Endothelial cell of umbilical vein (primary cell): ENCODE results near the gene MAJIN. TPM values are rescaled to one million over a fixed set of nuclear protein-coding genes. Genes with fewer than 3 reads are reported as not detected.

ENCODE experiments used
- BruUV-seq: library from RNA; stranded (reverse); fragments of 400-500 nt; replicated peaks from 2 replicates; lab custom pipeline; 2021; lab: Mats Ljungman, UMichigan
- CTCF ChIA-PET: fragments of 300-600, 350-600 bp; sonication (Branson Sonifier 250); formaldehyde crosslinking; loops from one replicate; lab custom pipeline; 2021; ENCODE audit warnings: antibody characterized with exemption, inconsistent platforms; lab: Charles Lee
- POLR2A ChIA-PET: fragments of 300-600, 350-600 bp; sonication (Branson Sonifier 250); formaldehyde crosslinking; loops from one replicate; lab custom pipeline; 2021; ENCODE audit warnings: antibody characterized with exemption, inconsistent platforms; lab: Charles Lee
- DNase-seq: peaks from one replicate; pipeline ENCODE4 v3.0.0-alpha.2; 2011; ENCODE audit warnings: low read depth, low spot score
- FAIRE-seq: peaks from 2 replicates; lab custom pipeline; 2011; peaks lifted over from hg19 to GRCh38; lab: Jason Lieb, UNC
- H2AFZ ChIP-seq: 2 replicates; pipeline ENCODE4 v1.6.0; 2012; ENCODE audit warnings: low read depth, low read length, control low read depth, inconsistent platforms
- H3K27ac ChIP-seq: 2 replicates; pipeline ENCODE4 v1.5.1; 2011; ENCODE audit warnings: low read depth, mild to moderate bottlenecking, control low read depth, low read length, moderate library complexity; ENCODE audit not compliant: insufficient read depth
- H3K27me3 ChIP-seq, 2 experiments: 2 replicates each; pipeline versions ENCODE4 v1.6.0 to v1.6.1; 2011; ENCODE audit warnings: low read length in 2 of 2, mixed read lengths in 1 of 2; ENCODE audit not compliant: control insufficient read depth in 2 of 2, insufficient read depth in 2 of 2
- H3K36me3 ChIP-seq, 2 experiments: 2 replicates in 1 of 2; 3 replicates in 1 of 2; pipeline ENCODE4 v1.5.1; 2011; ENCODE audit warnings: low read length in 2 of 2, mild to moderate bottlenecking in 1 of 2, moderate library complexity in 1 of 2; ENCODE audit not compliant: control insufficient read depth in 2 of 2, insufficient read depth in 2 of 2; ENCODE audit errors: extremely low read depth in 1 of 2
- H3K4me1 ChIP-seq: 3 replicates; pipeline ENCODE4 v1.5.1; 2011; ENCODE audit warnings: mild to moderate bottlenecking, low read length; ENCODE audit not compliant: control insufficient read depth, insufficient read depth; ENCODE audit errors: extremely low read depth
- H3K4me2 ChIP-seq: 2 replicates; pipeline ENCODE4 v1.6.1; 2011; ENCODE audit warnings: low read length, control low read depth, mixed read lengths; ENCODE audit not compliant: insufficient read depth
- H3K4me3 ChIP-seq, 3 experiments: fragments of 200-600 bp in 1 of 3; sonication (generic), shearing (Covaris generic) in 1 of 3; replicated peaks in 1 of 3; 2 replicates each; pipeline ENCODE4 v1.5.1; 2011 to 2016; ENCODE audit warnings: control low read depth in 3 of 3, low read length in 3 of 3, mild to moderate bottlenecking in 2 of 3, inconsistent platforms in 1 of 3, low read depth in 1 of 3, moderate library complexity in 1 of 3; ENCODE audit not compliant: insufficient read depth in 1 of 3
- H3K79me2 ChIP-seq: 2 replicates; pipeline ENCODE4 v1.6.0; 2012; ENCODE audit warnings: low read length, inconsistent platforms; ENCODE audit not compliant: control insufficient read depth, insufficient read depth
- H3K9ac ChIP-seq: replicated peaks from 2 replicates; pipeline ENCODE3; 2011; ENCODE audit warnings: low read length, control low read depth; ENCODE audit not compliant: insufficient read depth; ENCODE audit errors: extremely low read depth
- H3K9me1 ChIP-seq: replicated peaks from 3 replicates; pipeline ENCODE4 v1.6.0; 2011; ENCODE audit warnings: mild to moderate bottlenecking, low read length; ENCODE audit not compliant: control insufficient read depth, insufficient read depth; ENCODE audit errors: extremely low read depth
- H3K9me3 ChIP-seq: replicated peaks from 2 replicates; pipeline ENCODE4 v1.5.1; 2012; ENCODE audit warnings: low read length, inconsistent platforms; ENCODE audit not compliant: control insufficient read depth, insufficient read depth
- H4K20me1 ChIP-seq: replicated peaks from 2 replicates; pipeline ENCODE3; 2011; ENCODE audit warnings: mild to moderate bottlenecking, low read length; ENCODE audit not compliant: control insufficient read depth, insufficient read depth; ENCODE audit errors: extremely low read depth
- CTCF ChIP-seq, 2 donors: IDR thresholded peaks; 1 replicate in 1 of 2; 2 replicates in 1 of 2; pipeline ENCODE4 v1.5.1; 2011; ENCODE audit warnings: low read length in 2 of 2, mild to moderate bottlenecking in 2 of 2, moderate library complexity in 2 of 2, control low read depth in 1 of 2, inconsistent platforms in 1 of 2, low read depth in 1 of 2; ENCODE audit not compliant: insufficient read depth in 1 of 2; ENCODE audit errors: extremely low read depth in 1 of 2
- EZH2 ChIP-seq: IDR thresholded peaks from 2 replicates; pipeline ENCODE4 v1.6.1; 2012; ENCODE audit warnings: borderline replicate concordance, low read depth, mild to moderate bottlenecking, moderate library complexity, low read length, inconsistent platforms; ENCODE audit not compliant: severe bottlenecking
- FOS ChIP-seq: IDR thresholded peaks from 2 replicates; pipeline ENCODE4 v1.6.1; 2011; ENCODE audit warnings: mild to moderate bottlenecking, low read length, moderate library complexity, borderline replicate concordance; ENCODE audit not compliant: insufficient read depth
- GATA2 ChIP-seq: IDR thresholded peaks from 2 replicates; pipeline ENCODE4 v1.7.0; 2011; ENCODE audit warnings: low read depth, mild to moderate bottlenecking, moderate library complexity, mixed read lengths, low read length; ENCODE audit not compliant: insufficient read length, insufficient read depth
- JUN ChIP-seq: IDR thresholded peaks from 2 replicates; pipeline ENCODE4 v1.6.1; 2011; ENCODE audit warnings: borderline replicate concordance, low read depth; ENCODE audit not compliant: insufficient read length, insufficient read depth
- MYC ChIP-seq: IDR thresholded peaks from one replicate; pipeline ENCODE4 v1.6.1; 2011; ENCODE audit warnings: mild to moderate bottlenecking, low read depth, low read length
- POLR2A ChIP-seq: IDR thresholded peaks from 2 replicates; pipeline ENCODE4 v1.6.1; 2012; ENCODE audit warnings: low read depth, mild to moderate bottlenecking, control low read depth, low read length
- POLR2AphosphoS5 ChIP-seq: IDR thresholded peaks from 2 replicates; pipeline ENCODE4 v1.6.1; 2012; ENCODE audit warnings: low read depth, mild to moderate bottlenecking, control low read depth, low read length, moderate library complexity; ENCODE audit not compliant: insufficient read depth
- dilution Hi-C: fragments of 300-500 bp; cut with MboI; formaldehyde crosslinking; loops from one replicate; pipeline ENCODE4 v1.15.0; 2019; ENCODE audit warnings: low sequenced_read_pairs; ENCODE audit not compliant: extremely low pct_ligation_motif_present
- intact Hi-C: fragments of 100-400 bp; cut with micrococcal nuclease; formaldehyde crosslinking; loops from one replicate; pipeline ENCODE4 v1.10.0; 2022
- polyA plus RNA-seq, 4 experiments: library from polyadenylated mRNA; depleted of rRNA in 3 of 4; stranded (reverse) in 3 of 4; unstranded in 1 of 4; fragments of >200 nt; gene quantifications; 2 replicates each; pipeline versions ENCODE4 v1.2.1 to v1.2.3, GENCODE V29; 2011 to 2012; ENCODE audit warnings: missing spikeins in 1 of 4
- total RNA-seq: library from RNA; stranded (reverse); gene quantifications from 2 replicates; pipeline ENCODE4 v1.2.3, GENCODE V29; 2021
- TF ChIP-seq, protein P1 (sequence below): IDR thresholded peaks from 2 replicates; pipeline ENCODE4 v1.6.1; 2011; ENCODE audit not compliant: insufficient read depth, insufficient read length

The MAJIN gene
- total and polyA plus RNA-seq, 2 donors (not counting 3 experiments of a cell fraction or from before 2014, with no cell fraction given) = 0.07 TPM; not detected in 1

DNA sequence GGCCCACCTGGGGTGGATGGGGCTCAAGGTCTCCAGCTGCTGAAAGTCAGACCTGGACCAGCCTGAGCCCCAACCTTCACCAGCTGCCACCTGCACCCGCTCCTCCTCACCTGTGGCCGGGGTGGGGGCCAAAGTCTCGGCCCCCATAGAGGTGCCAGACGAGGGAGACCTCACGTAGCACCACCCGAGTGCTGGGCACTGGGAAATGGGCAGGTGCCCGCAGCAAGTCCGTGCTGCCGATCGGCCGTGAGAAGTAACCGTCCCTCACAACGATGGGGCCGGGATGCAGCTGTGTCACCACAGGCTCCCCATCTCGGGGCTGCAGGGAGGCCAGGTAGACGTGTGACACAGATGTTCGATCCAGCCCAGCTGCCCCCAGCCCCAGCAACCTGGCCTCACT lies 71.1 kb downstream of the MAJIN start:
- ChIA-PET POLR2A (no interaction called here), CTCF (interaction anchor here (1.4 kb wide), 1 partner anchor 14 kb away, joined by 3 read pairs; no protein-coding TSS in a partner anchor)
- Histone ChIP-seq H3K36me3 (peaks cover 0 to 43% of the 10 kb centered on the region in 2 experiments), H3K4me1 (no peaks in the 10 kb centered on the region), H3K79me2 (no peaks in the 10 kb centered on the region), H3K9ac (no peak overlapping the region), H3K4me2 (no peak overlapping the region), H3K27me3 (no peaks in the 10 kb centered on the region), H3K9me3 (no peaks in the 10 kb centered on the region), H3K4me3 (no peak overlapping the region), H4K20me1 (no peaks in the 10 kb centered on the region), H3K27ac (no peak overlapping the region), H3K9me1 (no peaks in the 10 kb centered on the region), H2AFZ (no peak overlapping the region)
- DNase-seq = no peak
- no TSS peak for BruUV-seq
- no peak for TF ChIP-seq POLR2AphosphoS5
- TF ChIP-seq EZH2 = no peak
- TF ChIP-seq MYC = no peak
- TF ChIP-seq, protein P1, sequence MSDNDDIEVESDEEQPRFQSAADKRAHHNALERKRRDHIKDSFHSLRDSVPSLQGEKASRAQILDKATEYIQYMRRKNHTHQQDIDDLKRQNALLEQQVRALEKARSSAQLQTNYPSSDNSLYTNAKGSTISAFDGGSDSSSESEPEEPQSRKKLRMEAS = no peak
- TF ChIP-seq JUN = no peak
- no peak for TF ChIP-seq POLR2A
- TF ChIP-seq FOS = no peak
- no peak for TF ChIP-seq GATA2
- TF ChIP-seq CTCF (IDR thresholded peaks at IDR 0.05; ENCODE audit: extremely low read depth in 1 of 2, insufficient read depth in 1 of 2, low read depth in 1 of 2, low read length in 2 of 2) = no peak
- intact Hi-C loops (no loop called here), dilution Hi-C loops (no loop called here)
- FAIRE-seq = no peak
